Measurements from ENCODE around the gene LHFPL6.

DNA sequence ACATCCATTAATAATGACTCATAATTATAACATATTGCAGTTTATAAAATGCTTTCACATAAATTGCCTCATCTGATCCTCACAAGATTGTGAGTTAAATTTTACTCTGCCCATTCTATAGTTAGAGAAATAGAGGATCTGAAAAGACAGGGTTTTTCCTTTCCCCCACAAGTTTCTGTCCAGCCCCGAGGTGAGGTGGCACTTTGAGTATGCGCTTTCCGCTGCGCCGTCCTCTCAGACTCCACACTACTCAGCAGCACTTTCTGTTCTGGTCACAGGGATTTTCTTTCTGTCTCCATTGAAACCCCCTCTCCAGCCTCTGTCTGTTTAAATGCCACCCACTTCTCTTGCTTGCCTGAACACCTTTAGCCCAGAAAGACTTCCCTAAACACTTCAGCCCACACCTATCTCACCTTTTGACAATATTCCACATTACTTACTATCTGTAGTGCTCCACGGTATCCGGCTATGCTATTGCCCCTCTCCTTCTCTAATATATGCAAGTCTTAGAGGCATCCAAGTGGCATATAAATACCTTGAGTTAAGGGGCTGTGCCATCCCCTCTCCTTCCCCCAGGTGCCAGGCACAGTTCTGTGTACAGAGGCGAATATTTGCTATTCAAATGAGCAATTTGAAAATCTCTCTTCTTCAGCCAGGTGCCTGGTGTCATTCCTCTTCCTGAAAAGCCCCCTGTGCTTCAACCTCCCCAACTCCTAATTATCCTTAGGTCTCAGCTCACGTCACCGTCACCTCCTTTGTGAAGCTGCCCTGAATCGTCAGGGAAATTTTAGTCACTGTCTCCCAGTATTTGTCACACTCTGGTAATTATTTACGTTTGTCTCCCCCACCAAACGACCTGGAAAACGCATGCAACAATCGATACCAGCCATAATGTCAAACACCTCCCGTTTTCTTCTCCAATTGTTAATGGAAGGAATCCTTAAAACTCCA, 296.1 kb downstream of the LHFPL6 start:
- TF ChIP-seq, protein P1, sequence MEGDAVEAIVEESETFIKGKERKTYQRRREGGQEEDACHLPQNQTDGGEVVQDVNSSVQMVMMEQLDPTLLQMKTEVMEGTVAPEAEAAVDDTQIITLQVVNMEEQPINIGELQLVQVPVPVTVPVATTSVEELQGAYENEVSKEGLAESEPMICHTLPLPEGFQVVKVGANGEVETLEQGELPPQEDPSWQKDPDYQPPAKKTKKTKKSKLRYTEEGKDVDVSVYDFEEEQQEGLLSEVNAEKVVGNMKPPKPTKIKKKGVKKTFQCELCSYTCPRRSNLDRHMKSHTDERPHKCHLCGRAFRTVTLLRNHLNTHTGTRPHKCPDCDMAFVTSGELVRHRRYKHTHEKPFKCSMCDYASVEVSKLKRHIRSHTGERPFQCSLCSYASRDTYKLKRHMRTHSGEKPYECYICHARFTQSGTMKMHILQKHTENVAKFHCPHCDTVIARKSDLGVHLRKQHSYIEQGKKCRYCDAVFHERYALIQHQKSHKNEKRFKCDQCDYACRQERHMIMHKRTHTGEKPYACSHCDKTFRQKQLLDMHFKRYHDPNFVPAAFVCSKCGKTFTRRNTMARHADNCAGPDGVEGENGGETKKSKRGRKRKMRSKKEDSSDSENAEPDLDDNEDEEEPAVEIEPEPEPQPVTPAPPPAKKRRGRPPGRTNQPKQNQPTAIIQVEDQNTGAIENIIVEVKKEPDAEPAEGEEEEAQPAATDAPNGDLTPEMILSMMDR (IDR thresholded peaks at IDR 0.05): no peak
- TF ChIP-seq POLR2AphosphoS5 (IDR thresholded peaks at IDR 0.05): no peak
- TF ChIP-seq POLR2A (IDR thresholded peaks at IDR 0.05): no peak
- no peak for TF ChIP-seq EP300 (IDR thresholded peaks at IDR 0.05)
